ENCODE measurements around the gene AKT1S1.

DNA sequence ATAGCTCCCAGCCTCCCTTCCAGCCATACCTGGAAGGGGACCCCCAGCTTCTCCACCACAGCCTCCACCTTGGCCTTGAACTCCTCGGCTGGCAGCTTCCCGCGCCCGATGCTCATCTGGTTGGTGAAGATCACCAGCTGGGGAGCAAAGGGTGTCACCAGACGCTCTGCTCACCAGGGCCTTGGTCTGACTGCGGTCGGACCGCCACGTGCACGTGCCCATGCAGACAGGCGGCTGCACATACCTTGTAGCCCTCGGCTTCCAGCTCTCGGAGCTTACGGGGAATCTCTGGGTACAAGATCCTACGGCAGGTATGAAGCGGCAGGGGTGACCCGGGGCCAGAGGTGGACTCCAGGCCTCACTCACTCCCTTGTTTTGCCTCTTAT, 13.2 kb downstream of the AKT1S1 start:
- TF ChIP-seq, protein P1, sequence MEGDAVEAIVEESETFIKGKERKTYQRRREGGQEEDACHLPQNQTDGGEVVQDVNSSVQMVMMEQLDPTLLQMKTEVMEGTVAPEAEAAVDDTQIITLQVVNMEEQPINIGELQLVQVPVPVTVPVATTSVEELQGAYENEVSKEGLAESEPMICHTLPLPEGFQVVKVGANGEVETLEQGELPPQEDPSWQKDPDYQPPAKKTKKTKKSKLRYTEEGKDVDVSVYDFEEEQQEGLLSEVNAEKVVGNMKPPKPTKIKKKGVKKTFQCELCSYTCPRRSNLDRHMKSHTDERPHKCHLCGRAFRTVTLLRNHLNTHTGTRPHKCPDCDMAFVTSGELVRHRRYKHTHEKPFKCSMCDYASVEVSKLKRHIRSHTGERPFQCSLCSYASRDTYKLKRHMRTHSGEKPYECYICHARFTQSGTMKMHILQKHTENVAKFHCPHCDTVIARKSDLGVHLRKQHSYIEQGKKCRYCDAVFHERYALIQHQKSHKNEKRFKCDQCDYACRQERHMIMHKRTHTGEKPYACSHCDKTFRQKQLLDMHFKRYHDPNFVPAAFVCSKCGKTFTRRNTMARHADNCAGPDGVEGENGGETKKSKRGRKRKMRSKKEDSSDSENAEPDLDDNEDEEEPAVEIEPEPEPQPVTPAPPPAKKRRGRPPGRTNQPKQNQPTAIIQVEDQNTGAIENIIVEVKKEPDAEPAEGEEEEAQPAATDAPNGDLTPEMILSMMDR (IDR thresholded peaks at IDR 0.05; ENCODE audit: poor library complexity), result no peak
- no peak for TF ChIP-seq EZH2 (IDR thresholded peaks at IDR 0.05; ENCODE audit: borderline replicate concordance)
- TF ChIP-seq EZH2phosphoT487 (IDR thresholded peaks at IDR 0.05; ENCODE audit: low read depth, severe bottlenecking, unreplicated experiment), result no peak
